Measurements from ENCODE around the gene MTTP.

MTTP gene

GRCh38 chr4:99642725-99643489 lies 68.3 kb downstream of the MTTP start:
- no peak for DNase-seq (ENCODE audit: low read depth)

- DNase-seq (ENCODE audit: low read depth): no peak
These were observed 69.8 kb downstream of the MTTP start for GRCh38 chr4:99644453-99644852.

- DNase-seq (ENCODE audit: low read depth): no peak
These were observed 70.4 kb downstream of the MTTP start for GRCh38 chr4:99645036-99645435.

- no peak for DNase-seq (ENCODE audit: low read depth)
These were observed 71.0 kb downstream of the MTTP start for GRCh38 chr4:99645638-99646037.

GRCh38 chr4:99647071-99647470 lies 72.4 kb downstream of the MTTP start:
- DNase-seq (ENCODE audit: low read depth): no peak

GRCh38 chr4:99648321-99648720 lies 73.7 kb downstream of the MTTP start:
- DNase-seq (ENCODE audit: low read depth): no peak

- DNase-seq (ENCODE audit: low read depth): no peak
These were observed 74.6 kb downstream of the MTTP start for GRCh38 chr4:99649208-99649607.

- DNase-seq (ENCODE audit: low read depth): no peak
These were observed 75.2 kb downstream of the MTTP start for GRCh38 chr4:99649778-99650177.

- DNase-seq (ENCODE audit: low read depth): no peak
These were observed 76.6 kb downstream of the MTTP start for GRCh38 chr4:99651016-99651769.

GRCh38 chr4:99651811-99652485 lies 77.3 kb downstream of the MTTP start:
- DNase-seq (ENCODE audit: low read depth): no peak

GRCh38 chr4:99652596-99653436 lies 78.2 kb downstream of the MTTP start:
- DNase-seq (ENCODE audit: low read depth): no peak

- no peak for DNase-seq (ENCODE audit: low read depth)
These were observed 79.3 kb downstream of the MTTP start for GRCh38 chr4:99653916-99654315.

GRCh38 chr4:99654361-99654761 lies 79.7 kb downstream of the MTTP start:
- no peak for DNase-seq (ENCODE audit: low read depth)

GRCh38 chr4:99655308-99656081 lies 80.9 kb downstream of the MTTP start:
- no peak for DNase-seq (ENCODE audit: low read depth)

GRCh38 chr4:99657798-99658197 lies 83.2 kb downstream of the MTTP start, which contains the start of gene C4orf54:
Gene C4orf54 (minus strand): TSS chr4:99657828. CDS start chr4:99654648, 3,180 bp downstream.
- DNase-seq (ENCODE audit: low read depth): no peak

GRCh38 chr4:99658666-99659065 lies 84.0 kb downstream of the MTTP start:
- no peak for DNase-seq (ENCODE audit: low read depth)

GRCh38 chr4:99661907-99662306 lies 87.3 kb downstream of the MTTP start:
- no peak for DNase-seq (ENCODE audit: low read depth)

- no peak for DNase-seq (ENCODE audit: low read depth)
These were observed 90.1 kb downstream of the MTTP start for GRCh38 chr4:99664716-99665115.

GRCh38 chr4:99665983-99666382 lies 91.4 kb downstream of the MTTP start:
- DNase-seq (ENCODE audit: low read depth): no peak

- no peak for DNase-seq (ENCODE audit: low read depth)
These were observed 93.8 kb downstream of the MTTP start for GRCh38 chr4:99668472-99668871.

GRCh38 chr4:99669084-99669483 lies 94.5 kb downstream of the MTTP start:
- DNase-seq (ENCODE audit: low read depth): no peak

Measured in activated T-cell treated with anti-CD3 and anti-CD28 coated beads for 1 hour (primary cell).